DOHH2 (cell line): ENCODE measurements around the gene LRRFIP2.

Source experiments
- H3F3A ChIP-seq: fragments of 200-600 bp; sonication (generic), shearing (Covaris generic); 2 replicates; pipeline ENCODE4 v1.6.0; 2016; ENCODE audit warnings: antibody characterized with exemption, mild to moderate bottlenecking; ENCODE audit not compliant: control insufficient read depth, insufficient read depth
- H3K27ac ChIP-seq: fragments of 200-600 bp; sonication (generic); 2 replicates; pipeline ENCODE4 v1.5.1; 2014; ENCODE audit warnings: low read depth, mild to moderate bottlenecking, low read length, moderate library complexity
- H3K27me3 ChIP-seq: fragments of 200-600 bp; sonication (generic); 2 replicates; pipeline ENCODE4 v1.6.1; 2014; ENCODE audit warnings: mild to moderate bottlenecking, low read length, mixed read lengths; ENCODE audit not compliant: control insufficient read depth
- H3K36me3 ChIP-seq: fragments of 200-600 bp; sonication (generic); 2 replicates; pipeline ENCODE4 v1.6.1; 2014; ENCODE audit warnings: mild to moderate bottlenecking, low read length, moderate library complexity, mixed read lengths; ENCODE audit not compliant: control insufficient read depth
- H3K4me1 ChIP-seq: fragments of 200-600 bp; sonication (generic); 2 replicates; pipeline ENCODE4 v1.6.1; 2014; ENCODE audit warnings: mild to moderate bottlenecking, low read length, mixed read lengths; ENCODE audit not compliant: control insufficient read depth
- H3K4me2 ChIP-seq: fragments of 200-600 bp; sonication (generic); 2 replicates; pipeline ENCODE4 v1.6.0; 2014; ENCODE audit warnings: mild to moderate bottlenecking, low read length, moderate library complexity
- H3K4me3 ChIP-seq: fragments of 200-600 bp; sonication (generic); 2 replicates; pipeline ENCODE4 v1.5.1; 2014; ENCODE audit warnings: mild to moderate bottlenecking, low read length, mixed read lengths
- H3K79me2 ChIP-seq: fragments of 200-600 bp; sonication (generic); 2 replicates; pipeline ENCODE4 v1.6.1; 2014; ENCODE audit warnings: mild to moderate bottlenecking, low read length, mixed read lengths; ENCODE audit not compliant: control insufficient read depth
- H3K9me2 ChIP-seq: fragments of 200-600 bp; sonication (generic); replicated peaks from 2 replicates; pipeline ENCODE4 v1.6.1; 2014; ENCODE audit warnings: mild to moderate bottlenecking, low read length, mixed read lengths; ENCODE audit not compliant: control insufficient read depth
- H3K9me3 ChIP-seq: fragments of 200-600 bp; sonication (generic); 2 replicates; pipeline ENCODE4 v1.6.1; 2014; ENCODE audit warnings: antibody characterized with exemption, low read length, mixed read lengths; ENCODE audit not compliant: control insufficient read depth, insufficient read depth
- H4K20me1 ChIP-seq: fragments of 200-600 bp; sonication (generic); 2 replicates; pipeline ENCODE4 v1.6.0; 2014; ENCODE audit warnings: low read depth, mild to moderate bottlenecking, antibody characterized with exemption, low read length, moderate library complexity; ENCODE audit not compliant: control insufficient read depth, insufficient read depth
- EZH2phosphoT487 ChIP-seq: fragments of 200-600 bp; sonication (generic); IDR thresholded peaks from 2 replicates; pipeline ENCODE4 v1.6.1; 2017; ENCODE audit warnings: borderline replicate concordance, mild to moderate bottlenecking, antibody characterized with exemption, low read length, moderate library complexity, mixed read lengths
- TF ChIP-seq, protein P1 (sequence below): fragments of 200-600 bp; sonication (generic); IDR thresholded peaks from one replicate; pipeline ENCODE4 v1.5.1; 2014; ENCODE audit warnings: antibody characterized with exemption, mild to moderate bottlenecking, low read depth, low read length; ENCODE audit not compliant: poor library complexity, severe bottlenecking

LRRFIP2 gene

GRCh38 chr3:37068031-37068430 is 106.4 kb downstream of the LRRFIP2 start:
- Histone ChIP-seq H3K4me1 (no peaks in the 10 kb centered on the region), H3K79me2 (no peaks in the 10 kb centered on the region), H3F3A (no peaks in the 10 kb centered on the region), H3K9me2 (no peaks in the 10 kb centered on the region), H3K9me3 (no peaks in the 10 kb centered on the region), H3K4me2 (no peak overlapping the region), H4K20me1 (no peaks in the 10 kb centered on the region), H3K36me3 (no peaks in the 10 kb centered on the region), H3K4me3 (no peak overlapping the region), H3K27ac (no peak overlapping the region), H3K27me3 (no peaks in the 10 kb centered on the region)
- no peak for TF ChIP-seq EZH2phosphoT487
- TF ChIP-seq, protein P1, sequence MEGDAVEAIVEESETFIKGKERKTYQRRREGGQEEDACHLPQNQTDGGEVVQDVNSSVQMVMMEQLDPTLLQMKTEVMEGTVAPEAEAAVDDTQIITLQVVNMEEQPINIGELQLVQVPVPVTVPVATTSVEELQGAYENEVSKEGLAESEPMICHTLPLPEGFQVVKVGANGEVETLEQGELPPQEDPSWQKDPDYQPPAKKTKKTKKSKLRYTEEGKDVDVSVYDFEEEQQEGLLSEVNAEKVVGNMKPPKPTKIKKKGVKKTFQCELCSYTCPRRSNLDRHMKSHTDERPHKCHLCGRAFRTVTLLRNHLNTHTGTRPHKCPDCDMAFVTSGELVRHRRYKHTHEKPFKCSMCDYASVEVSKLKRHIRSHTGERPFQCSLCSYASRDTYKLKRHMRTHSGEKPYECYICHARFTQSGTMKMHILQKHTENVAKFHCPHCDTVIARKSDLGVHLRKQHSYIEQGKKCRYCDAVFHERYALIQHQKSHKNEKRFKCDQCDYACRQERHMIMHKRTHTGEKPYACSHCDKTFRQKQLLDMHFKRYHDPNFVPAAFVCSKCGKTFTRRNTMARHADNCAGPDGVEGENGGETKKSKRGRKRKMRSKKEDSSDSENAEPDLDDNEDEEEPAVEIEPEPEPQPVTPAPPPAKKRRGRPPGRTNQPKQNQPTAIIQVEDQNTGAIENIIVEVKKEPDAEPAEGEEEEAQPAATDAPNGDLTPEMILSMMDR, result no peak

DNA sequence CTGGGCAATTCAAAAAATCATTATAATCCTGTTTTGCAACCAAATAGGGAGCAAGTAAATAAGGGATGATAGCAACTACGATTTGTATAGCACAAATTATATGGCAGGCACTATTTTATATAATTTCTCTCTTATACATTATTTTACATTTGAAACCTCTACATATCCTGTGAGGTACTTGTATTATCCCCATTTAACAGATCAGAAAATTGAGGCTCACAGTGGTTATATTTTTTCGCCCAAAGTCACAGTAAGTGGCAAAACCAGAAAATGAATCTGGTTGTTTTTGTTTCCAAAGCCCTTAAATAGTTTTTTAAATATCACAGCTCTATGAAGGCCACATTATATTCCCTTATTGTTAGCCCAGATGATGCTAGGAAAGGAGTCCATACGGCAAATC is 106.8 kb downstream of the LRRFIP2 start:
- Histone ChIP-seq H3K36me3 (no peaks in the 10 kb centered on the region), H3K4me2 (no peak overlapping the region), H3K9me2 (no peaks in the 10 kb centered on the region), H3K27me3 (no peaks in the 10 kb centered on the region), H3K27ac (no peak overlapping the region), H3F3A (no peaks in the 10 kb centered on the region), H3K4me3 (no peak overlapping the region), H3K9me3 (no peaks in the 10 kb centered on the region), H4K20me1 (no peaks in the 10 kb centered on the region), H3K4me1 (no peaks in the 10 kb centered on the region), H3K79me2 (no peaks in the 10 kb centered on the region)
- TF ChIP-seq EZH2phosphoT487, result no peak
- TF ChIP-seq, protein P1, result no peak

DNA sequence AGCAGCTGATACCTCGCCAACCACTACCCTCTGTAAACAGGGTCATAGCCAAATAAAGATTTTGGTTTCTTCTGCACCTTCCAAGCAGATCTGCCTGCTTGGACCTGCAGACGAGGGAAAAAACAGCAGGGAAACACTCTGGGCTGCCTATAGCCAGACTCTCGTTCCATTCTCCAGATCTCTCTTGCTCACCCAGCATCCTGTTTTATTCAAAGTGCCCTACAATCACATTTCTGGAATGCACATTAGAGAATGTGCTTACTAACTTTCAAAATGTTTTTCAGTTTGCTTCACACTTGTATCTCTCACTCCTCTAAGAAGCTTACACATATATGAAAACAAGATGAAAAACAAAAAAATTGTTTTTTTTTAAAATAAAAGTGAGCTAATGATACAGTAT is 109.6 kb downstream of the LRRFIP2 start:
- Histone ChIP-seq H3K4me3 (no peak overlapping the region), H3K27me3 (no peaks in the 10 kb centered on the region), H4K20me1 (no peaks in the 10 kb centered on the region), H3K4me2 (no peak overlapping the region), H3K79me2 (no peaks in the 10 kb centered on the region), H3K4me1 (no peaks in the 10 kb centered on the region), H3F3A (no peaks in the 10 kb centered on the region), H3K9me2 (no peaks in the 10 kb centered on the region), H3K27ac (no peak overlapping the region), H3K36me3 (0 out of 2 replicates have a peak, but pooled peaks cover 4% of the 10 kb centered on the region), H3K9me3 (no peaks in the 10 kb centered on the region)
- TF ChIP-seq EZH2phosphoT487, result no peak
- TF ChIP-seq, protein P1, result no peak

DNA sequence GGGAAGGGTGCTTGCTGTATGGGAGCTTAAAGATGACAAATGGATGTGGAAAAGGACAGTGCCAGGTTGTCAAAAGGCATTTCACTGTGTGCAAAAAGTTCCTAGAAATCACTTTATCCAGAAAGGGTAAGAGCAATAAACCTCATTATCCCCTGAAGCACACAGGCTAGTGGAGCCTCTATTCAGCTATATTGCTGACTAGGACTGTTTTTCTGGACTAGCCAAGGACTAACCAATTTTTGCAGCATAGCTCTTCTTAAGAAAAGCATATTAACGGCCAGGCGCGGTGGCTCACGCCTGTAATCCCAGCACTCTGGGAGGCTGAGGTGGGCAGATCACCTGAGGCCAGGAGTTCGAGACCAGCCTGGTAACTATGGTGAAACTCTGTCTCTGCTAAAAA is 116.3 kb downstream of the LRRFIP2 start:
- H3K4me1 ChIP-seq, result 0 out of 2 replicates have a peak, but pooled peaks cover 3% of the 10 kb centered on the region
- H3K4me3 ChIP-seq, result no peak overlapping the region
- no peaks in the 10 kb centered on the region for H3K9me2 ChIP-seq
- no peaks in the 10 kb centered on the region for H3K9me3 ChIP-seq
- no peak for TF ChIP-seq EZH2phosphoT487
- TF ChIP-seq, protein P1, result no peak
- no peaks in the 10 kb centered on the region for H4K20me1 ChIP-seq
- no peaks in the 10 kb centered on the region for H3K27me3 ChIP-seq
- H3K36me3 ChIP-seq, result peaks cover 28% of the 10 kb centered on the region
- no peaks in the 10 kb centered on the region; the same call in 1 of the 2 replicates for H3F3A ChIP-seq
- H3K4me2 ChIP-seq, result no peak overlapping the region
- no peaks in the 10 kb centered on the region for H3K79me2 ChIP-seq
- H3K27ac ChIP-seq, result no peak overlapping the region
